NCI-H2107 (cell line): Measurements from ENCODE around the gene MEF2B.
"Not testable (repeated sequence)": the region's sequence is repeated elsewhere in the genome, so short reads cannot be mapped to it uniquely, and the experiment has no call there.

Experiments
- DNase-seq: peaks from one replicate; lab custom pipeline; 2025; lab: John Stamatoyannopoulos, UW

Gene MEF2B

DNA sequence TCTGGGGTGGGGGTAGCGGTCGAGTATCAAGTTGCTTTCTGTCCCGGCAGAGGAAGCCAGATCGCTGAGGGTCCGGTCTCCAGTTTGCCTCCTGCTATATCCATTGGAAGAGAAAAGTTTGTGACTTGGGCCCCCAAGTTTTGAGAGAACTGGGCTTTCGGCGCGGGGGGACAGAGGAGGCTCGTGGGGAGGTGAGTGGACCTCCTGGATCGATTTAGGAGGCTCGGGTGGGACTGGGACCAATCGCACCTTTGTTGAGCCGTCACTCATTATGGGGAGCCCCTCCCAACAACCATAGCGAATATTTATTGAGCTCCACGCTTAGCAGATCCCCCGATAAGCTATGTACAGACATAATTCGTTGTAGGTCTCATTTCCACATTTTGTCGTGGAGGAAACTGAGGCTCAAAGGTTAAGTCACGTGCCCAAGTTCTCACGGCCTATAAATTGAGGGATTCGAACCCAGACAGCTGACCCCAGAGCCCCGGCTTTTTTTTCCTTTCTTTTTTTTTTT lies 22.9 kb upstream of the MEF2B start:
- DNase-seq: no peak

DNA sequence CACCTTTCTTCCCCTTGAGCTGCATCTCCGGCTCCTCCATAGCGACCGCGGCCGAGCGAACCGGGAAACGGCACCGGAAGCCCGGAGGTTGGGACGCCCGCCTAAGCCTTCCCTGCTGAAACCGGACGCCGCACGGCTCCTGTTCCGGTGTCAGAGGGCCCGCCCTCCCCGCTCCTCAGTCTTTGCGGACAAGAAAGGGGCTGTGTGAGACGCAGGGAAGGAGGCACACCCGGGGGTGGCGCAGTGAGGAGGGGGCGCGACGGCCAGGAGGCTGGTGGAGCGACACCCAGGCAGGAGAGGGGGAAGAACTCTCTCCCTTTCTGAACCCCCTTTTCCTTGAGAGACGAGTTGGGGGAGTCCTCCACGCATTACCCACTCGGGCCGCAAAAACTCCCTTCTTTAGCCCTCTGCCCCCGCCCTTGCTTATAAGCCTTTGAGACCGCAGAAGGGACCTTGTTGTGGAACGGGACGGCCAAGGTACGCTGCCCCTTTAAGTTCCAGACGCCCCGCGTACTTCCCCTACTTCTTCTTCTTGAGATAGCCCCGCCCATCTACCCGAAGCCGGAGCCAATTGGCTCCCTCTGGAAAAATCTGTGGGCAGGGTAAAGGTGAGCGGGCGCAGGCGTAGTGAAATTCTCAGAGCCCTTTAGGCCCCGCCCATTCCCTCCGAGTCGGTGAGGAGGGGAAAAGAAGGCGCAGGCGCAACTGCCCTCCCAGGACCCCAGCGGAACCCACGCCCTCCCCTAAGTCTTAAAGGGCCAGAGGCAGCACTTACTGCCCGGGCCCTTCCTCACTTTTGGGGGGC lies 22.2 kb upstream of the MEF2B start, which contains the start of the genes BORCS8 and RFXANK:
TSS of gene BORCS8 (minus strand) at position 75 of the 805 bp plus-strand sequence. CDS start at position 40, 35 bp downstream.
TSS of gene RFXANK (plus strand) at position 181 of the 805 bp plus-strand sequence. CDS start 1,689 bp downstream, outside the sequence.
- DNase-seq: peak; percentile 94

DNA sequence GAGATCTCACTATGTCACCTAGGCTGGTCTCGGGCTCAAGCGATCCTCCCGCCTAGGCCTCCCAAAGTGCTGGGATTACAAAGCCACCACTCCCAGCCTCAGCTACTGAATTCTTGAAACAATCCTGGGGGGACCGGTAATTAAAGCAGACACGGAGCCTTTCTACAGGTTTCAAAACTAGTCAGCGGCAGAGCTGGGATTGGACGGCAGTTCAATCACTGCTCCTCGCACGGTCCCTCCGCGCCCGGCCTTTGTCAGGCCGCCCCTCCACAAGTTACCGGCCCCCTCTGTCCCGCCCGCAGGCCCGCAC lies 21.7 kb upstream of the MEF2B start:
- no peak for DNase-seq

DNA sequence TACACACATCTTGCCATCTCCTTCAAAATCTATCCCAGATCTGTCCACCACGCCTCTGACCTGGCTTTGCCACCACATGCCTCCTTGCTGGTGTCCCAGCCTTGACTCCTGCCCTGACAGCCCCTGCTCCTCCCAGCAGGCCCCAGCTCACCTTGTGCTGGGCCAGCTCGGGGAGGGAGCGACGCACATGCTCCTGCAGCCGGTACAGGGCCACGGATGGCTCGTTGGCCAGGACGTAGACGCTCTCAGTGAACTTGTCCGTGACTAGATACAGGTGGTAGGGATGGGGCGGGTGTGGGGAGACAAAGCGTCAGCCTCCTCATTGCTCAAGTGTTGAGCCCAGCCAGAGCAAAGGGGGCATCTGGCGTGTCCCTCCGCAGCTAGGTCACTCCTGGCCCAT lies 16.7 kb upstream of the MEF2B start:
- DNase-seq: no peak

DNA sequence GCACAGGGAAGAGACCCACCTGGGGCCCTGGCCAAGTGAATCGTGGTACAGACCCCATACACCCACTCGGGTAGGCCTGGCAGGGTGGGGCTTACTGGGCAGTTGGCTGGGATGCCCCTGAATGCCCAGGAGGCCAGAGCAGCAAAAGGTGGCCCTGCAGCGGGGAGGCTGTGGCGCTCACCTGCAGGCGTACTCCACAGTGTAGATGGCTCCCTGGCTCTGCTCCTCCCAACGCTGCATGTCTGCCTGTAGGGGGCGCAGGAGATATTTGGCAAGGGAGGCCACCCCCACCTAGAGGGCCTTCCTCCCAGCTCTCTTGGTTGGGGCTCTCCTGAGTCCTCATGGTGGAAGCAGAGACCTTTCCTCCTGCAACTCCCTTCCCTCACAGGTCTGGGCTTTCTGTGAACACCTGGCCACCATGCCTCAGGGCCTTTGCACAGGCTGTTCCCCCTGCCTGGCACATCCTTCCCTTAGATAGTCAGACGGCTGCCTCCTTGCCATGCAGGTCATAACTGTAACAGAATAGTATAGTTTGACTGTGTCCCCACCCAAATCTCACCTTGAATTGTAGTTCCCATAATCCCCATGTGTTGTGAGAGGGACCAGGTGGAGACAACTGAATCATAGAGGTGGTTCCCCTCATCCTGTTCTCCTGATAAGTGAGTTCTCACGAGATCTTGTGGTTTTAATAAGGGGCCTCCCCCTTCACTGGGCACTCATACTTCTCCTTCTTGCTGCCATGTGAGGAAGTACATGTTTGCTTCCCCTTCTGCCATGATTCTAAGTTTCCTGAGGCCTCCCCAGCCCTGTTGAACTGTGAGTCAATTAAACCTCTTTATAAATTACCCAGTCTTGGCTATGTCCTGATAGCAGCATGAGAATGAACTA lies 16.0 kb upstream of the MEF2B start:
- DNase-seq: no peak

DNA sequence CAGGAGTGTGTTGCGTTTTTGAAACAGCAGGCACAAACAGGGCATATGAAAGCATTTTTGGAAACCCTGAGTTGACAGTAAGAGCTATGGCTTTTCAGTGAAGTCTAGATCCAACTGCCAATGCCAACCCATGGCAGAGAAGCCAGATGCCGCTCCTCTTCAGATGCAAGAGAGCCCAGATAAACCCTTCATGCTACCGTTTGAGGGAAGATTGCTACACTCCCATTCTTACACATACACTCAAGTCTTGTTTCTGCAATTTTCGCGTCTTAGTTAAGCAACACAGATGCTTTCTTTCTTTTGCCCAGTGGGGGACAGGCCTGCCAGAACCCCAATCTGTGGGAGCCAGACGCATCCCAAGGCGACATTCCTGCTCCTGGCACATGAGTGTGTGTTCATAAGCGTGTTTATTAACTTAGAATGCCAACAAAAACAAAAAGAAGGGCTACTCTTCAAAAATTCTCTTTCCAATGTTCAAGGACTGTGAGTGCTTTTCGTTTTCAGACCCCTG lies 11.5 kb upstream of the MEF2B start:
- no peak for DNase-seq

DNA sequence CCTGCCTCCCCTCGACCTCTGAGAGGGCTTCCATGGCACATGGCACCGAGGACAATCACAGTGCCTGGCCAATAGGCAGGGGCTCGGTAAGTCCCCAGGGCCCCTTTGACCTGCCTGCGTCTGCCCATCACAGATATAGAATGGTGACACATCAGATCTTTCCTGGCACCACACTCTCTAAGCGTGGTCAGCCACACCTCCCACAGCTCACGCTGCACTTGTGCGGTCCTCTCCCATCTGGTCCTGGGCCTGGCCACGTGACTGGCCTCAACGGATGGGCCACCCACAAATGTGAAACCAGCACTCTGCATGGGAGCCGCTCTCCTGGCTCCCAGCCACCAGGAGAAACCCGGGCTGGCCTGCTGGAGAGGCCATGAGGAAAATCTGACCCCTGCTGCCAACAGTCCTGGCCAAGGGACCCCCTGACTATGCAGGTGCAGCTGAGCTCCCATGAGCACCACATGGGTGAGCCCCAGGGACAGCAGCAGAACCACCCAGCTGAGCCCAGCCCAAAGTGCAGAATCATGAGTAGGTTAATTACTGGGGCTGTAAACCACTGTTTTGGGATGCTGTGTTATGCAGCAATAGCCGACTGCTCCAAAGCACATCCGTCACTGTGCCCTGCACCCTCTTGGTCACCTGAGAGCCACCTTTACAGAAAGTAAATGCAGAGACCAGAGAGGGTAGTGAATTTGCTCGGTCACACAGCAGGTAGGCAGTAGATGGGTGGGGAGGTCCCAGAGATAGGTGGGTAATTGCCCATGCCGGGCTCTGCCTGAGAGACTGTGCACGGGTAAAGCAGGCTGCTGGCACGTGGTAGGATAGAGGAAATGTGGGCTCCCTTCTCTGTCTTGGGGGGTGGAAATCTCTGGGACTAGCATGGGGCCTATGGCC lies 9.7 kb upstream of the MEF2B start:
- no peak for DNase-seq

DNA sequence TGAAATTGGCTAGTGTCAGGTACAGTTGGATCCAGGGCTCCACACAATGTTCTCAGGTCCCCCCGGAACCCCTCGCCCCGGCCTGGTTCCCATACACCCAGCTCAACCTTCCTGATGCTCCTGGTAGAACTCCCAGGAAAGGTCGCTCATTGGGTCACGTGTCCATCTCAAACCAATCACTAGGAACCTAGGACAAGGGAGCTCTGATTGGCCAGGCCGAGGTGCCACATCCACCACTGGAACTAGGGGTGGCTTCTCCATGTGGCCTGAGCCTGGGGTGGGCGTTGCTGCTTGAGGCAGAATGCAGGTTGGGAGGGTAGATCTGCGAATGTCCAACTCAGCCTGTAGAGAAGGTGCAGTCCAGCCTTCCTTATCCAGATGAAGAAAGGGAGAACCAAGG lies 6.9 kb upstream of the MEF2B start:
- no peak for DNase-seq

DNA sequence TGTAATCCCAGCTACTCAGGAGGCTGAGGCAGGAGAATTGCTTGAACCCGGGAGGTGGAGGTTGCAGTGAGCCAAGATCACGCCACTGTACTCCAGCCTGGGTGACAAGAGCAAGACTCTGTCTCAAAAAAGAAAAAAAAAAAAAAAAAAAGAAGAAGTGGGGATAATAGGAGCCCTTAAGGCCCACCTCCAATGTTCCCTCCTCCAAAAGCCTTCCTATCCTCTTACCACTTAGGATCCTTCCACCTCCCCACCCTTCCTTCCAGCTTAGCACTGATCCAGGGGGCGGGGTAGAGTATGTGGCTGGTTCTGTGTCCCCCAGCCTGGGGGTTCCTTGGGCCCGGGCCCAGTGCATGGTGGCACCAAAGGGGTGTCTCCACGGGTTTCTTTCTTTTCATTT lies 3.2 kb upstream of the MEF2B start:
- DNase-seq: not testable (repeated sequence)

DNA sequence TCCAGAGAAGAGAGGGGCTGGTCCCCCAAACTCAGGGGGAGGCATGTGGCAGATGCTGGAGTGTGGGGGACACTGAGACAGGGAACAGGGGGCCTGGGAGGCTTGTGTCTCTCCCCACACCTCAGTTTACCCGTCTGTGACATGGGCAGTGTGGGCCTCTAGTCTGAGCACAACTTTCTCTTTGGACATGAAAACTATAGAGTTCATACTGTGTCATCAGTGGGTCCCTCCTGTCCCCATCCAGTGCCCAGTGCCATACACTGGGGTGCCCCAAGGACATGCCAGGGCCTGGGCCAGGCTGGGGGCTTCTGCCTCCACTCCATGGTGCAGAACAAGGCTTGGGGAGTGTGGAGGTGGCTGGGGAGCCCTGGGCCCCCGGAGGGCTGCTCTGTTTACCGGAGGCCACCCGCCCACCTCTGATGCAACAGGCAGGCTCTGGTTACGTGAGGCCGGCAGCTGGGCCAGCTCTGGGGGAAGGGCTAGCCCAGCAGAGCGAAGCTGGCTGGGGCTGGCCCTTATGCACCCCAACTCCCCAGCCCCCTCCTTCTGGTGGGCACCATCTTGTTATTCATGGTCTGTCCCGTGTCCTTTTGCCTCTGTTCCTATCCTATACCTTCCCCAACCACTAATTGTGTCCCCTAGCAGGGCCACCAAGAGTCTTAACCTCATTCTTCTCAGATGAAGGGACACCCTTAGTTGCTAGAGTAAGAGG lies 1.9 kb upstream of the MEF2B start:
- DNase-seq: peak; percentile 59

DNA sequence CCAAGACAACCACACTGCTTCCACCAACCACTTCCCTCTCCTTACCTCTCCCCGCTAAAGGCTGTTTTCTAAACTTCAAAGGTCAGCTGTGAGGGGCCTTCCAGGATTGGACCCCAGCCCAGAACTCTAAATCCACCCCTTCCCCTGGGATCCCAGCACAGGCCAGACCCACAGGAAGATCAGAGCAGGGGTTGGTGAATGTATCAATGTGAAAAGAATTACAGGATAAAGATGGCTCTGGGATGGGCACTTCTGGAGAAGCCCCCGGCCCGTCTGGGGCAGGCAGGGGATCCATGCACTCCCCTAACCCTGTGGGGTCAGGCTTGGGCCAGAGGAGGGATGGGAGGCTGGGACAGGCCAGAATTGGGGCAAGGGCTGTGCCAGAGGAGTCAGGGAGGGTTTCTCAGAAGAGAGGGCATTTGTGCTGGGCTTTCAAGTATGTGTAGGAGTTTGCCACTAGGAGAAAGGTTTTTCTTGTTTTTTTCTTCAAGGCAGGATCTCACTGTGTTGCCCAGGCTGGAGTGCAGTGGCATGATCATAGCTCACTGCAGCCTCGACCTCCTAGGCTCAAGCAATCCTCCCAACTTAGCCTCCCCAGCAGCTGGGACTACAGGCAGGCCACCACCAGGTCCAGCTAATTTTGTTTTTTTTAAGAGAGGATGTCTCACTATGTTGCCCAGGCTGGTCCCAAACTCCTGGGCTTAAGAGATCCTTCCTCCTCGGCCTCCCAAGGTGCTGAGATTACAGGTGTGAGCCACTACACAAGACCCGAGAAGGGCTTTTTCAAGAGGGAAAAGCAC lies 1.0 kb upstream of the MEF2B start:
- DNase-seq: no peak

DNA sequence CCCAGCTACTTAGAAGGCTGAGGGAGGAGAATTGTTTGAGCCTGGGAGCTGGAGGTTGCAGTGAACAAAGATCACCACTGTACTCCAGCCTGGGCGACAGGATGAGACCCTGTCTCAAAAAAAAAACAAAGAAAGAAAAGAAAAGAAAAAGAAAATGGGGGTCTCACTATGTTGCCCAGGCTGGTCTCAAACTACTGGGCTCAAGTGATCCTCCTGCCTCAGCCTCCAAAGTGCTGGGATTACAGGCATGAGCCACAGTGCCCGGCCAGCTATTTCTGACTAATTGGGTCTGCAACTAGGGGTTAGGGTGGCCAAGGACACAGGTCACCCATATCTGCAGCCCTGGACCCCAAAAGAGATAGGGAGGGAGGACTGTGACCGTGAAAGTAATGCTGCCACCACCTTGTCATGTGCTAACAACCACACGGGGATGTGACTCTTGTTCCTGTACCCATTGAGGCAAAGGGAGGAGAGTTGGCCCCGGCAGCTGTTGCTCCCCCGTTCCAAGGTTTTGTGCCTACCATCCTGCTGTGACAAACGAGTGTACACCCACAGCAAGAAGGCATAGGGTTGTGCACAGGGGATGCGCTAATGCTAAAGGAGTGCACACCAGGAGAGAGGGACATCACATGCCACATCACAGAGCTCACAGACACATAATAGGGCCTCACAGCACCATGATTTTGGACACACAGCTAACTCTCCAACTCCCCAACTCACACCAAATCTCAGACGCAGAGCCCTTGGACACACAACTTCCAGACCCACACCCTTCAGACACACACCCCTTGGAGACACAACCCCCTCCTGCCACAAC lies 619 bp downstream of the MEF2B start:
- DNase-seq: no peak

DNA sequence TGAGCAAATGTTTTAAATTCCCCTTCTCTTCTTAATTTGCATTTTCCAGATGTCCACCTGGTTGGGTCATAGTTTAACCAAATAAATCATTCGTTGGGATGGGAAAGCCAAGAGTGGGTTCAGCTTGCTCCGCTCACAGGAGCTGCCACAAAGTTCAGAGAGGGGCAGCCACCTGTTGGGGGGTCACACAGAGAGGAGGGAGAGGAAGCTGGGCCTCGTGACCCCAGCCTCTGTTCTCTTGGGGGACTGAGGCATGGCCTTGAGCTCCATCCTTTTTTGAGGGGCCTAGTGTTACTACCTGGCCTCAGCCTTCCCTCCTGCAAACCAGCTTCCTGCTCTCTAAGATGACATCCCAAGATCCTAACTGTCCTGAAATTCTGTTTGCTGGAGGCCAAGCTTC lies 2.5 kb downstream of the MEF2B start:
- no peak for DNase-seq

DNA sequence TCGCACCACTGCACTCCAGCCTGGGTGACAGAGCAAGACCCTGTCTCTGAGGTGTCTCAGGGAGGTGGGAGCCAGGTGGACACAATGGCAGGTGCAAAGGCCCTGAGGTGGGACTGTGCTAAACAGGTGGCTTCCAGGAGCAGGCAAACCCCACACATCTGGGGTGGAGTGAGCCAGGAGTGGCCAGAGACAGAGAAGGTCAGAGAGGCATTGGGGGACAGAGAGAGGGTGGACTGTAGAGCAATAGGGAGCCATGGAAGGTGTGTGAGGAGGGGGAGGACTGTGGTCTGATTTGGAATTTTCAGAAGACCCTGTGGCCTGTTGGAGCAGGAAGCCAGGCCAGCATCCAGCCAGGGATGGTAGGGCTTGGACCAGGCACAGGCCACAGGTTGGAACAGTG lies 4.7 kb downstream of the MEF2B start:
- DNase-seq: no peak

DNA sequence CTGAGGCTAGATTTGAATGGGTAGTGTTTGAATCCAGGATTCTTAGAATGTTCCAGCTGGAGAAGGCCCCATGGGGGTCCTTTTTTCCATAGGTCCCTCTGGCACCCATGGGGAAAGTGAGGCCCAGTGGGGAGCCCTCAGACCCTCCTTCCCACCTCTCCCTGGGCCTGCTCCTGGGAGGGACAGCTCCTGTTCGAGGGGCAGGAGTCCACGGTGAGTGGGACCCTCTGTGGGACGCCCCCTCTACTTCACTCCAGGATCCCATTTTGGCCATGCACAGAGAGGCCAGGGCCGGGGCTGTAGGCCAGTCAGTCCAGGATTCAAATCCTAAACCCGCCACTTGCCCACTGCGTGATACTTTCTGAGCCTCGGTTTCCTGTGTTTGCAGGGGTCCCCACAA lies 7.6 kb downstream of the MEF2B start:
- DNase-seq: no peak

DNA sequence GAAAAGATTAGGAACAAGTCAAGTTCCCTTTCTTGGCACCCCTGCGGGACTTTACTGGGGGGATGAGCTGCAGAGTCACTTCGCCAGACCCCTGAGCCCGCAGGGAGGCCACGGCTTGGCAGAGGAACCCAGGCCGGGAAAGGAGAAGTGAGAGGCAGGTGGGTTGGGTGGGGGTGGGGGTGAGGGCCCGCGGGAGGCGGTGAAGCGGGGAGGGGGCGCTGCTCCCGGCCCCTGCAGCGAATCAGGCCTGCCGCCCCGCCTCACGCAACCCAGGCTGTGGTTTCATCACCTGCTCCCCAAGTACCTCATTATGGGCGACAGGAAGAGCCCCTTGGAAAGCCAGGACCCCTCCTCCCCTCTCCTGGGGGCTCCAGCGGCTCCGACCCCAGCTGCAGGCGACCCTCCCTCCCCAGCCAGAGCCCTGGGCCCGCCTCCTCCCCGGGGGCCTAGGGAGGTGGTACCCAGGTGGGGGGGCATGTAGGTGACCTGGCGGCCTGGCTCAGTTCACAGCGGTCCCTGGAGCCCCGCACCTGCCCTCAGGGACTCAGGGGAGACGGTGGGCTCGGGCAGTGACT lies 9.5 kb downstream of the MEF2B start:
- DNase-seq: no peak

DNA sequence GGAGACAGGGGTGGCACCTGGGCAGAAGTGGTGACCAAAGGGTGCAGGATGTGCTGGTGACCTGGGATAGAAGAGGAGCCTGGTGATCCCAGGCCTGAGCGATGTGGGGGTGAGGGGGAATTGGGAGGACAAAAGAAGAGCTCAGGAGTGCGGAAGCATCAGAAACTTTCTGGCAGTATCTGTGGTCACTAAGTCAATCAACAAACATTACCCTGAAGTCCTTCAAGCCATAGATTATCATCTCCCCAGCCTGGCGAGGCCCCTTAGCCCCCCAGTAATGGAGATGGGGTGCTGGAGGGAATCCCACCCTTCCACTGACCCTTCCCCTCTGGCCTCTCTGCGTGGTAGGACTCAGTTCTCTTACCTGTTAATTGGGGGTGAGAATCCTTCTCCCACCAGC lies 10.5 kb downstream of the MEF2B start:
- DNase-seq: no peak

DNA sequence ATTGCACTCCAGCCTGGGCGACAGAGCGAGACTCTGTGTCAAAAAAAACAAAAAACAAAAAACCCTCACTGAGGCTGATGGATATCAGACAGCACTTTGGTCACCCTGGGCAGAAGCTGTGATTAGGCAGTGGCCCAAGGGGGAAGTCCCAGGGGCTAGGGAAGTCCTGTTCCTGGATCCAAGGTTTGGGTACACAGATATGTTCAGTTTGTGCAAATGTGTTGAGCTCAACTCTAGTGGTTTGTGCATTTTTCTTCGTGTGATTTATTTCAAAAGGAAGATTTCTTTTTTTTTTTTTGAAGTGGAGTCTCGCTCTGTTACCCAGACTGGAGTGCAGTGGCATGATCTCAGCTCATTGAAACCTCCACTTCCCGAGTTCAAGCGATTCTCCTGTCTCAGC lies 12.3 kb downstream of the MEF2B start:
- DNase-seq: no peak
